Stimulated activated CD4-positive, alpha-beta T cell treated with anti-CD3 and anti-CD28 coated beads, Interleukin-2, amount 100 ng/mL, for 48 hours (primary cell): ENCODE data around the gene DACH1.
"Not testable (repeated sequence)": the region's sequence is repeated elsewhere in the genome, so short reads cannot be mapped to it uniquely, and the experiment has no call there.

Experiments
- DNase-seq, 2 donors: peaks; one replicate each; pipeline ENCODE4 v3.0.0-alpha.2; 2020

The DACH1 gene

GRCh38 chr13:71867131-71867814 lies at the start of gene DACH1:
Gene DACH1, minus strand, starts transcription at chr13:71867204.
- DNase-seq = no peak

DNA sequence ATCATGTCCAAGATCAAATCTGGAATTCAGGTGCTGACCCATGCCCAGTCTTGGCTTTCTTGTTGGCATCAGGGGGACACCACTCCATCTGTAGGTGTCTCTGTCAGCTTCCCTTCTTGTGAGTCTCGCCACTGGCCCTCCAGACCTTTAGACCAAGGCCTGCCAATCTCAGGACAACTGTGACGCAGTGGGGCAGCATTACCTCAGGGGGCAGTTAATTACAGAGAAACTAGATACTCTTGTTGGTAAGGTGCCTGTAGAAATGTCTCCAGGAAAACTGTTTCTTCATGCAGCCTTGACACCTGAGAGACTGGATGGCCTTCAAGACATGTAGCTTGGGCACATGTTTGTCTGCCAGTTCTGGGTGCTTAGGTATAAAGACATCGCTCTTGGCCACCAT lies 46.7 kb upstream of the DACH1 start:
- no peak for DNase-seq

DNA sequence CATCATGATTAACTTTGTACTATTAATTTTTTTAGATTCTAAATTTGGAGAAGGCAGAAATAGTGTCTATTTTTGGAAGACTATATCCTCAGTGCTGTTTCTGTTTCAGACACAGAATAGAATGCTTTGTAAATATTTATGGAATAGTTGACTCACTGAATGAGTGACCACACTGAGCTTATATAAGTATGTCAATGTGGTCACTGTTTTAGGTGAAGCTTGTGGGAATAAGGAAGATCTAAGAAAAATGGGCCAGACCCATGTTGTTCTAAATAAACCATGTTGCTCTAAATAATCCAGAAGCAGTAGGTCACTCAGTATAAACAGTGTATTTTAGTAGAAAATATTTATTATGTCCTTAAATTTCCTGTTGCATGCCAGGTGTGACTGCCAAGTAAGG lies 45.5 kb upstream of the DACH1 start:
- DNase-seq = no peak

DNA sequence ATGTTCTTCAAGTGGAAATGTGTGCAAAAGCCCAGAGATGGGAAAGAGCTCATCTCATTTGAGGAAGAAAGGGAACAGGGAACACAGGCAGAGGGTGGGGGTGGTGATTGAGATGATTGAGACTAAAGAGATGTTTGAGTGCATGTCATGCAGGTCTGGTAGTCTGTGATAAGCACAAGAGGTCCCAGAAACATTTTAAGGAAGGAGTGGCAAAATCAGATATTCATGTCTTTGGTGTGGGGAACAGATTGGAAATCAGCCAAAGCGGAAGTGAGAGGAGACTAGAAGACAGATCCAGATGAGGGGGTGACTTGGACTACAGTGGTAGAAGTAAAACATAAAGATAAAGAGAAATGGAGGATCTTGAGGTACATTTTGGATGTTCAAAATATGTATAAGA lies 39.4 kb upstream of the DACH1 start:
- no peak for DNase-seq

DNA sequence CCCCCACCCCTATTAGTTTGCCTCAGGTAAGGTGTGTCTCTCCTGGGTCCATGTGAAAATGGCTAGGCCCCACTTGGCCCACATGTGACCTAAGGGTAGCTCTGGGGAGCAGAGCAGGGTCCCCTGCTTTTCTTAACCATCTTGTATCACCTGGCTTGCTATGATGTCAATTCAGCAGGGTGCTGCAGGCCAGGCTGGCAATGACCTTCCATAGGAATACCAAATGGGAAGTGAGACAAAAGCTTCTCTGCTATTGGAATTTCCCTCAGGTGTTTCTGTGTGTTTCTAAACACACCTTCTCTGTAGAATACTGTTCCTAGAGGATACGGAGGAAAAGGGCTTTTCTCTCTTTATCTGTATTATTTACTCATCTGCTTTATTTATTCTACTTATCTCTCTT lies 35.7 kb upstream of the DACH1 start:
- no peak for DNase-seq

- DNase-seq = not testable (repeated sequence)
Observed at GRCh38 chr13:71893506-71893905, 26.5 kb upstream of the DACH1 start.

GRCh38 chr13:71886880-71887279 lies 19.9 kb upstream of the DACH1 start:
- no peak for DNase-seq

GRCh38 chr13:71882120-71882519 lies 15.1 kb upstream of the DACH1 start:
- no peak for DNase-seq

GRCh38 chr13:71880753-71881541 lies 13.9 kb upstream of the DACH1 start:
- DNase-seq = no peak

- DNase-seq = no peak
Observed at GRCh38 chr13:71879808-71880344, 12.9 kb upstream of the DACH1 start.

GRCh38 chr13:71879129-71879535 lies 12.1 kb upstream of the DACH1 start:
- DNase-seq = no peak

GRCh38 chr13:71877256-71877653 lies 10.3 kb upstream of the DACH1 start:
- DNase-seq = no peak

DNA sequence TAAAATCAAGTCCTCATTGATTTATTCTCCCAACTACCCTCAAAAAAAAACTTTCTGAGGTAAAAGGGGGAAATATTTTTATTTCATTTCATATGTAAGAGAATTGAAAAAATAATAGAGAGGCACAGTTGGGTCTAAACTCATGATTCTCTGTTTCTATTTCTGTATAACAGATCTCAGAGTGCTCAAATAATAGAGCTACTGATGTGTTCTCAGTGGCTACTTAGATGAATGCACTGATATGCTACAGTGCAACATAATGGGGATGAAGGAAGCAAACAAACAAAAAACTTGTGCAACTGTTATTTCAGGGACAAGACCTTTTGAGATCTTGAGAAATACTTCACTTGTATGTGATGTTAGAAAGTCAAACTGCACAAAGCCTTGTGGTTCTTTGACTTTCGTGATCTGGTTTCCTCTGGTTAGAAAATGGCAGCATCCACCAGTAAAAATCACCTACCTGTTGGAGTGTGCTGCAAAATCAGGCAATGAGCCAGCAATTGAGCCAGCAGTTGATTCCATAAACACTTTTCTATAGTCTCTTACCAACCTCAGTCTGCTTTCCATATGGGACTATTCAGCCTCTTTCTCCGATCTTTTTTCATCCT lies 9.7 kb upstream of the DACH1 start:
- no peak for DNase-seq

DNA sequence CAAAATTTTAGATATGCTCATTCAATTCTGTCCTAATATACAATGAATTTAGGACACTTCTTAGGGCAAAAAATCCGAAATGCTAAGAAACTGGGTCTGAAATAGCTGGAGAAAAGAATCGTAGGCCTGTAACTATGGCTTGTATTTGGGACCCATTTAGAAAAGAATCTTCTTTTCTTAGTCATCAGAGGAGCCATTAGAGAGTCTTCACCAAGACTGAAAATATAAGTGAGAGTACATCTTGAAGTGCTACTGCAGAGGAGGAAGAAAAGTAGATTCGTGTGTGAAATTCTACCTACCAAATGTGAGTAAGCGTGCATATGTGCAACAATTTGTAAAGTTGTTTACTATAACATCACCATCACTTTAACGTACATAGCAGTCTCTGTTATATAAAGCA lies 8.8 kb upstream of the DACH1 start:
- DNase-seq = no peak

DNA sequence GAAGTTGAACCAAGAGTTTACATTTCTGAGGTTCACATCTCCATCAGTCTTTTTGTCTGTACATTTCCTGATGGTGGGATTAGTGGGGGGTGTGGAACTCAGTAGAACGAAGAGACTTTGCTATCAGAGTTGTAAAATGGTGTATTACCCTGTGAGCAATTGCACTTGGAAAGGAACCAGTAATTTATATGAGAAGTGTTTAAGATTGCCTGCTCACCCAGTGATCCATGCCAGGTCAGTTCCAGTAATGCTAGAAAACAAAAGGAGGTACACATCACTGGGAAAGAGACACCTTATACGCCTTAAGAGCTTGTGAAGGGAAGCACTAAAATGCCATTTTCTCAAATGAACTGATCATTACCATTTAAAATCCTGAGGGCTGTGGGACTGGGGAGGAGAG lies 7.5 kb upstream of the DACH1 start:
- DNase-seq = no peak

DNA sequence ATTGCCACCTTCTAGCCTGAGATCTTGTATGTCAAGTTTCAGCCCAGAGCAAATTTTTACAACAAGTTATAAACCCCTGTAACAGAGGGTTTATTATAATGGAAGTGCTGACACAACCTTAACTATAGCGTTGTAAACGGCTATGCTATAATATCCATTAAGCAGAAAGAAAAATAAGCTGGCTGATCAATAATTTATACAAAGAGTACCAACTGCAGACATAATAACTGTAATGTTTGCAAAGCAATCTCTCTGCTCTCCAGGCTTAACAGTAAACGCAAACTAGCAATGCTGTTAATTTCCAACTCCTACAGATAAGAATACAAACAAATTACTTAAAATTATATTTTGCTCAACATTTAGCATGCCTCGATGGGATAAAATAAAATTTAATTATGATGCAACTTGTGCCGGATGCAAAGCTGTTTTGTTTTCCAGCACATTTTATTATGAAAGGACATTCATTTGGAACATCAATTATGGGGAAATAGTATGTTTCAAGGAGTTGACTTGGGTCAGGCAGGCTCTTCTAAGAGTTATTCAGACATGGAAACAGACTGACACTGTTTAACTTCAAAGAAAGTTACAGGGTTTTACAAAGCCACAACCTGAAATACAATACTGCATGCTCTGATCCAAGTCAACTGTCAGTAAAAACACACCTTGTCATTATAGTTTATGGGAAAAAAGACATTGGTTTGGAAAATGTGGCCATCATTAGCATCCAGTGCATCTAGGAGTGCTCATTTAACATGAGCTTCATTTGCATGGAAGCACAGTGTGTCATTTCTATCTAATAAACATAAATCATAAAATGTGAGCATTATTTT lies 6.6 kb upstream of the DACH1 start:
- DNase-seq = no peak

GRCh38 chr13:71871844-71872243 lies 4.8 kb upstream of the DACH1 start:
- no peak for DNase-seq

DNA sequence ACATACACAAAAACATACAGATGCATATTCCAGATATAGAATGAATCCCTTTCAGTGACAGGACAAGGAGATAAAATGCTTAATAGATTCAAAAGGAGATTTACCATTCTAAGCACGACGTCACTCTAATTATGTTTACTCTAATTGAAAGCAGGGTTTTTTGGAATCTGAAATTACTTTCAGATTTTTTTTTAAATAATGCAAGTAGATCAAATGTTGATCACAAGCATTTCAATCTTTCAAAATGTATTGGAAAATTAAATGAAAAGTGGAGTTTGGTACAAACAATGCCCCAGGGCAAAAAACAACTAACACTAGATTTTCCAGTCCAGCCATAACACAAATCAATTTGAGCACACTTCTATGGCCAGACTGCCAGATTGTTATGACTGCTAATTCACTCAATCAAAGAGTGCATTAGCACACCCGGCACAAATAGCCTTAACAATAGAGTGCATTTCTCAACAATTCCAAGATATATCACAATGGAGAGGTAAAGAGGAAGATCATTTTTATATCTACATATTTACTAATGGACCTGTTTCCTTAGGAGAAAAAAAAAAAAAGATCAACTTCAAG lies 4.3 kb upstream of the DACH1 start:
- no peak for DNase-seq

DNA sequence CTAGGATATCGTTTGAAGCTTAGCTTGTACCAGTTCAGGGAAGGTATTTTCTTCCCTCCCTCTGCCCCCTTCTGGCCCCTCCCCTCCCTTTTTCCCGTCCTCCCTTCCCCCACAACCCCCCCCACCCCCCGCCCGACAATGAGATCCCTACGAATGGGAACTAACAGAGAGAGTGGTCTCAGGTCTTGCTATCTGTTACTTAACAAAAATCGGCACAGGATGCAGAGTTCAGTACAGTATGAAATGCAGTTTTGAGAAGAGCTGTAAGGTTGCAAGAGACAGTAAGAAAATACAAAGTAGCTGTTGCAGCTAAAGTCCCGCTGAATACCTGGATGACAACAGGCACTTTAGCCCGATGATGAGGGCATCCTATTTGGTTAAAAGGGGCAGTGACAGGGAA lies 3.1 kb upstream of the DACH1 start:
- DNase-seq = no peak

- no peak for DNase-seq
Observed at GRCh38 chr13:71869274-71869673, 2.3 kb upstream of the DACH1 start.

DNA sequence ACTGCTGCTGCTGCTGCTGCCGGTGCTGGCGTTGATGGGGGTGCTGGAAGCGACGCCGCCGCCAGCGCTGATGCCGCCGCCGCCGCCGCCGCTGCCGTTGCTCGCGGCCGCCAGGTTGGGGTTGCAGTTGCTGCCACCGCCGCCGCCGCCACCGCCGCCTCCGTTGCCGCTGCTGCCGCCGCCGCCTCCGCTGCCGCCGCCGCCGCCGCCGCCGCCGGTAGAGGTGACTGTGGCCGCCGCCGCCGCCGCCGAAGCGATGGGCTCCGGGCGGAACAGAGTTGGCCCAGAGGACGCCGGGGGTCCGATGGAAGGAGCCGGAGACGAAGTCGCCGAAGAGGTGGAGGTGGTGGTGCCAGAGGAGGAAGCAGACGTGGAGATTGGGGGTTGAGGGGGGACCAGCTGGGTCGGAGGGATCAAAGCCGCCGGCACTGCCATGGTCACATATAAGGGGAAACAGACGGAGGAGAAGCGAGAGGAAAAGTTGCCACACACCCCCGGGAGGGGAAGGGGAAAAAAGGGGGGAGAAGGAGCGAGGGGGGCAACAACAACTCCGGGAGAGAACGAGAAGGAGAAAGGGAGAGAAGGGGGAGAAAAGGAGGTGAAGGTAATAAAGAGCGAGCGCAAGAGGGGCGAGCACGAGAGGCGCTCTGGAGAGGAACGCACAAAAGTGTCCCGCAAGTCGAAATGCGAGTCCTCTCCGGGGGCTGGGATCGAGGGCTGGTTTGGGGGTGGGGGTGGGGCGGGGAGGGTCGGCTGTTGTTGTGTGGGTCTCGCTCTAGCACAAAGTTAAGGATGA lies 471 bp downstream of the DACH1 start:
- no peak for DNase-seq

- DNase-seq = no peak
Observed at GRCh38 chr13:71865874-71866334, 1.1 kb downstream of the DACH1 start.
